NCI-H69 (cell line): ENCODE results near the gene ANKRD52.
"Not testable (repeated sequence)": the region's sequence is repeated elsewhere in the genome, so short reads cannot be mapped to it uniquely, and the experiment has no call there.

Experiments
- DNase-seq: peaks from one replicate; lab custom pipeline; 2025; lab: John Stamatoyannopoulos, UW

The ANKRD52 gene

GRCh38 chr12:56208006-56208405, 50.2 kb downstream of the ANKRD52 start:
- DNase-seq: no peak

GRCh38 chr12:56206452-56207166, 51.6 kb downstream of the ANKRD52 start:
- peak; percentile 47 for DNase-seq

- no peak for DNase-seq
These were observed 52.7 kb downstream of the ANKRD52 start for GRCh38 chr12:56205445-56205844.

GRCh38 chr12:56204275-56204674, 53.9 kb downstream of the ANKRD52 start:
- no peak for DNase-seq

- DNase-seq: no peak
These were observed 55.3 kb downstream of the ANKRD52 start for GRCh38 chr12:56202838-56203237.

- DNase-seq: no peak
These were observed 55.8 kb downstream of the ANKRD52 start for GRCh38 chr12:56202366-56202765.

GRCh38 chr12:56198836-56199235, 59.3 kb downstream of the ANKRD52 start:
- no peak for DNase-seq

GRCh38 chr12:56197921-56198635, 60.1 kb downstream of the ANKRD52 start:
- DNase-seq: no peak

GRCh38 chr12:56196818-56197550, 61.2 kb downstream of the ANKRD52 start:
- DNase-seq: not testable (repeated sequence)

- peak; percentile 94 for DNase-seq
These were observed 65.1 kb downstream of the ANKRD52 start for GRCh38 chr12:56193025-56193578.

GRCh38 chr12:56192582-56192981, 65.6 kb downstream of the ANKRD52 start:
- no peak for DNase-seq

- DNase-seq: peak; percentile 66
These were observed 67.5 kb downstream of the ANKRD52 start for GRCh38 chr12:56190695-56191155.

- DNase-seq: peak; percentile 92
These were observed 68.1 kb downstream of the ANKRD52 start for GRCh38 chr12:56189918-56190694.

- DNase-seq: peak; percentile 95
These were observed 68.9 kb downstream of the ANKRD52 start, which contains the start of gene SMARCC2 for GRCh38 chr12:56189099-56189917. Gene SMARCC2 (minus strand): TSS chr12:56189483. CDS start chr12:56189461, 22 bp downstream.

- DNase-seq: peak; percentile 73
These were observed 69.4 kb downstream of the ANKRD52 start for GRCh38 chr12:56188778-56189098.

GRCh38 chr12:56188131-56188777, 69.9 kb downstream of the ANKRD52 start:
- peak; percentile 46 for DNase-seq
